Muscle of leg (tissue), 11 donors: Measurements from ENCODE around the gene GASK1A. TPM values are rescaled to one million over a fixed set of nuclear protein-coding genes. Genes with fewer than 3 reads are reported as not detected.

Experiments used
- DNase-seq: peaks from one replicate; pipeline ENCODE4 v3.0.0; 2013
- H3K27ac ChIP-seq: one replicate; pipeline ENCODE4 v1.5.1; 2013; ENCODE audit warnings: mild to moderate bottlenecking, low read length, control low read depth
- H3K27me3 ChIP-seq: one replicate; pipeline ENCODE4 v1.6.1; 2013; ENCODE audit warnings: low read length; ENCODE audit not compliant: control insufficient read depth, insufficient read depth
- H3K36me3 ChIP-seq: one replicate; pipeline ENCODE4 v1.6.1; 2013; ENCODE audit warnings: low read length; ENCODE audit not compliant: control insufficient read depth, insufficient read depth
- H3K4me1 ChIP-seq: one replicate; pipeline ENCODE4 v1.6.1; 2013; ENCODE audit warnings: low read length; ENCODE audit not compliant: control insufficient read depth, insufficient read depth
- H3K4me3 ChIP-seq: one replicate; pipeline ENCODE4 v1.5.1; 2013; ENCODE audit warnings: low read length, control low read depth
- H3K9me3 ChIP-seq: replicated peaks from 2 replicates; pipeline ENCODE4 v1.6.1; 2013; ENCODE audit warnings: low read depth, low read length; ENCODE audit not compliant: control insufficient read depth
- WGBS: methylation state at CpG from one replicate; pipeline ENCODE4 v1.1.5; 2013; ENCODE audit warnings: missing lambda C conversion rate; ENCODE audit not compliant: insufficient coverage; 5-methylcytosine and 5-hydroxymethylcytosine counted together
- polyA plus RNA-seq, 8 donors: library from polyadenylated mRNA; unstranded; fragments of 120-200 nt; gene quantifications; one replicate each; pipeline versions ENCODE4 v1.2.1 to v1.2.3, GENCODE V29; 2013; ENCODE audit warnings: inconsistent platforms in 1 of 8, low replicate concordance in 1 of 8; ENCODE audit not compliant: insufficient read length in 8 of 8, insufficient read depth in 1 of 8
- total RNA-seq: library from RNA; stranded (reverse); fragments of 120-200 nt; gene quantifications from one replicate; pipeline ENCODE4 v1.2.4, GENCODE V29; 2013

Gene GASK1A
- total and polyA plus RNA-seq, 9 donors: 4.1 to 14.6 (median 6.8) TPM

DNA sequence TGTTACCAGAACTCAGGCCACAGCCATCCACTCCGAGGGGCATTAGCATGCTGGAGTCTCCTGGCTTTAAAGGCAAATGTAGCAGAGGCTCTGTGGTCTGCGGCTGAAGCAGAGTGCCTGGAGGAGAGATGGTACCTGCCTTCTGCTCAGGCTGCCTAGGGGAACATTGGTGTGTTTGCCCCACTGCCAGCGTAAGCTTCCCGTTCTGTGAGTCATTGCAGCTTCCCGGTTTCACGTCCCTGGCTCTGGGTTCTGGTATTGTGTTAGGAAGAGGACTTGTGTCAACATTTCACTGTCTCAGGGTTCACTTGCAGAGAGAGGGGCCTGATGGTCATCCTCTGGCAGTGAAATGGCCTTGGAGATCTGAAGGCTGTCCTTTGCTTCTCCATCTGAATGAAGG lies 1.8 kb downstream of the GASK1A start:
- 68% methylated on average over 5 of the region's 6 CpGs for WGBS
- Histone ChIP-seq H3K27me3 (peaks cover 19% of the 10 kb centered on the region), H3K4me3 (no peak overlapping the region), H3K4me1 (peaks cover 12% of the 10 kb centered on the region), H3K36me3 (no peaks in the 10 kb centered on the region), H3K27ac (no peak overlapping the region), H3K9me3 (peaks cover 7% of the 10 kb centered on the region)
- DNase-seq: no peak

DNA sequence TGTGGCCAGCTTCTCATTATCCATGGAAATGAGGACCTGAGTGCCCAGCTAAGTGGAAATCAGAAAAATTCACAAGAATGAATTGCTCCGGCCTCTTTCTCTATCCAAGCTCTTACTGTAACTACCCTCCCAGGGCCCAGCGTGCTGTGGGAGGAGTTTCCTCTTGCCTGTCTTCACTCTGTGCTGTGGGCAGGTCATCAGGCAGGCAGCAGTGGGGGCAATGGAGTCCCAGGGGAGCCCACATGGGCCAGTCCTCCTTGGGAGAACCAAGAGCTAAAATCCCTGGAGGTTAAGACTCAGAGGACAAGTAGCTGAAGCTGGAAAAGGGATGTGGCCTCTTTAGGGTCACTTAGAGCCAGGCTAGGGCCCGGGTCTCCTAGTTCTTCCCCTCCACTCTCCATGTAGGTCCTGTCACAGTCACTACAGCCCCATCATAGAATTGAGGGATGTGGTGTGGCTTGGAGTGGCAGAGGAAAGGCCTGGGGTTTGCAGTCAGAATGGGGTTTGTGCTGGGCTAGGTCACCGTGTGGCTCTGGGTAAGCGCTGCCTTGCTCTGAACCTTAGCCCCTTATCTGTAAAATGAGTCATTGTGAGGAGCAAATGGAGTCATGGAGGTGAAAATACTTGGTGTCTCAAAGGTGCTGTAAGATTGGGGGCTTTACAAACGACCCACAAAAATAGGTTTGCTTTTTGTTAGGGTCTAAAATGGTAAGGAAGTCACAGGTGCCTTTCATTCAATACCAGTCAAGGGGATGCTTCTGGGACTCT lies 3.7 kb downstream of the GASK1A start:
- Histone ChIP-seq H3K4me3 (no peak overlapping the region), H3K36me3 (no peaks in the 10 kb centered on the region), H3K4me1 (peaks cover 12% of the 10 kb centered on the region), H3K9me3 (peaks cover 2% of the 10 kb centered on the region), H3K27me3 (peaks cover 19% of the 10 kb centered on the region), H3K27ac (no peak overlapping the region)
- WGBS: 71% methylated on average over 3 of the region's 6 CpGs
- no peak for DNase-seq

- no peak overlapping the region for H3K27ac ChIP-seq
- no peak overlapping the region for H3K4me3 ChIP-seq
- no CpG with 5 or more reads among the region's 3 CpGs for WGBS
- peaks cover 2% of the 10 kb centered on the region for H3K9me3 ChIP-seq
- H3K27me3 ChIP-seq: peaks cover 16% of the 10 kb centered on the region
- H3K4me1 ChIP-seq: peaks cover 9% of the 10 kb centered on the region
- H3K36me3 ChIP-seq: no peaks in the 10 kb centered on the region
- no peak for DNase-seq
Measured at GRCh38 chr3:42983927-42984326, 4.8 kb downstream of the GASK1A start.

DNA sequence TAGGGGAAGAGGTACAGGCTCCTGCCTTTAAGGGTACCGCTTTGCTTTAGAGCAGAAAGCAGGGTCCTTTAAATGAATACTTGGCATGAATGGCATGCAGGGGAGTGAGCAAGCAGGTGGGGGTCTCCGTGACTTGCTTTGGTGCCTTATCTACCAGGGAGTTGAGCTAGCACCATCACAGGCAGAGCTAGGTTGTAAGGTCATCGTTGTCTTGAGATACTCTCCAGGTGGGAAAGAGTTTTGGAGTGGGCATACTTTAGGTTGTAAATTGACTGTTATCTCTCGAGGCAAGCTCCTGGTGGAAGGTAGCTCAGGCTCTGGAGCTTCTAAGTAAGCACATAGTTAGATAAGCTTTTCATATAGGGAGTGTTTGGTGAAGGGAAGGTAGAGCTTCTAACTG lies 5.6 kb downstream of the GASK1A start:
- H3K9me3 ChIP-seq: peaks cover 2% of the 10 kb centered on the region
- H3K27ac ChIP-seq: no peak overlapping the region
- no peak for DNase-seq
- H3K36me3 ChIP-seq: no peaks in the 10 kb centered on the region
- peaks cover 7% of the 10 kb centered on the region for H3K4me1 ChIP-seq
- 54% methylated on average over 3 of the region's 4 CpGs for WGBS
- H3K27me3 ChIP-seq: peaks cover 14% of the 10 kb centered on the region
- H3K4me3 ChIP-seq: no peak overlapping the region

- H3K9me3 ChIP-seq: peaks cover 2% of the 10 kb centered on the region
- no peak overlapping the region for H3K27ac ChIP-seq
- peaks cover 7% of the 10 kb centered on the region for H3K4me1 ChIP-seq
- 91% methylated on average over 1 of the region's 3 CpGs for WGBS
- H3K36me3 ChIP-seq: no peaks in the 10 kb centered on the region
- no peak overlapping the region for H3K4me3 ChIP-seq
- H3K27me3 ChIP-seq: no peaks in the 10 kb centered on the region
- DNase-seq: no peak
Measured at GRCh38 chr3:42988097-42988496, 9.0 kb downstream of the GASK1A start.

- Histone ChIP-seq H3K36me3 (no peaks in the 10 kb centered on the region), H3K27me3 (no peaks in the 10 kb centered on the region), H3K9me3 (peaks cover 2% of the 10 kb centered on the region), H3K4me3 (no peak overlapping the region), H3K4me1 (peaks cover 6% of the 10 kb centered on the region), H3K27ac (no peak overlapping the region)
- 83% methylated on average over 5 of the region's 5 CpGs for WGBS
- DNase-seq: no peak
Measured at GRCh38 chr3:42988566-42988965, 9.5 kb downstream of the GASK1A start.

DNA sequence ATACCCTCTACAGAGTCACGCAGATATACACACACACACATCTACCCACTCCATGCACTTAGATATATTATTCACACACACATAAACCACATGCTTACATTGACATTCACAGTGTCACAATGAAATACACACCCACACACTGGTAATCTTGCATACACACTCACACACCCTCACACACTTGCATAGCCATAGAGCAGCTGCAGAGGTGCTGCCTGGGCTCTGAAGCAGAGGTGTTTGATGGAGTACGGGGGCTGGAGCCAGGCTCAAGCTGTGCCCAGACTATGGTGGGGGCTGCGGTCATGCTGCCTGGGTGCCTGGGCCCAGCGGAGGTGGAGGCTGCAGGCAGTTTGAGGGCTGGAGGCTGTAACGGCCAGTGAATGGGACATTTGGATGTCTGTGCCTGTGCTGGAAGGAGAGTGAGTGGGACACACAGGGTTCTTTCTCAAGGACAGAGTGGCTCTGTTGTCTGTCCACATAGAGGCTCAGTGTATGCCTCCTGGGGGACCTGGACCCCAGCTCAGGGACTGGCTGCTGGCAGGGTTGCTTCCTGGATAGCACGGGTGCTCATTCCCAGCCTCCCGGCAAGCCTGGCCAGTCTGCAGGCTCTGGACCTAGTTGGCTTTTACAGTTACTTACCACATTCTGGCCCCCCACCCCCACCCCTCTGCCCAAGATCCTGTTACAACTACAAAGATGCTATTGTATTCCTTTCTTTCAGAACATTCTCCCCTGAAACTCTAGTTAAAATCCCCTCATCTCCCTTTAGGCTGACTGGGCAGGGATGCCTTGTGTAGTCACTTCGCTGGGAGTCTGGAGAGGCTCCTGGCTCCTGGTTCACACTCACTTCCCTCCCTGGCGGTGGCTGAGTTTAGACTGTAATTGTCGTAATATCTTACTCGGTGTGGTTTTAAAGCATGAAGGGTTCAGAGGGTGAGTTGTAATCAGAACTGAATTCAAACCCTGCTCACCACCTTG lies 12.5 kb downstream of the GASK1A start:
- no peak for DNase-seq
- H3K4me1 ChIP-seq: peaks cover 11% of the 10 kb centered on the region
- no peaks in the 10 kb centered on the region for H3K36me3 ChIP-seq
- H3K27ac ChIP-seq: no peak overlapping the region
- 33% methylated on average over 7 of the region's 11 CpGs for WGBS
- no peak overlapping the region for H3K4me3 ChIP-seq
- H3K27me3 ChIP-seq: no peaks in the 10 kb centered on the region
- H3K9me3 ChIP-seq: no peaks in the 10 kb centered on the region

GRCh38 chr3:42994595-42994994 lies 15.5 kb downstream of the GASK1A start:
- no peak for DNase-seq
- H3K9me3 ChIP-seq: no peaks in the 10 kb centered on the region
- H3K27me3 ChIP-seq: no peaks in the 10 kb centered on the region
- H3K36me3 ChIP-seq: no peaks in the 10 kb centered on the region
- H3K4me1 ChIP-seq: peaks cover 25% of the 10 kb centered on the region
- H3K4me3 ChIP-seq: no peak overlapping the region
- no CpG with 5 or more reads among the region's 3 CpGs for WGBS
- H3K27ac ChIP-seq: no peak overlapping the region

DNA sequence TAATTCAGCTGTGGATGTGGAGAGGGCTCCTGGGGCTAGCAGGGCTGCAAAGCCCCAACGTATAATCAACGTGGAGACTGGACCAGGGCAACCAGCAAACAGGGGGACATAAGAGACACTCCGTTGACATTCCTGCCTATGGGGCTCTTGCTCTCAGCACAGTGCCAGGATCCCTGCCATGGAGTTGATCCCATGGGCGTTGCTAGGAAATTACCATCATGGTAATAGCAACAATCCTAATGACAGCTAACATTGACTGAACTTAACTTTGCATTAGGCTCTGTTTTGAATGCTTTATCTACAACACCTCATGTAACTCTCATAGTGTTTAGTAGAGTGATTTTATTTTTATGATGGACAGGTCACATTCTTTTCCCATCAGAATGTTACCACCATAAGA lies 16.9 kb downstream of the GASK1A start:
- H3K27me3 ChIP-seq: no peaks in the 10 kb centered on the region
- H3K36me3 ChIP-seq: no peaks in the 10 kb centered on the region
- no peak overlapping the region for H3K4me3 ChIP-seq
- no peak overlapping the region for H3K27ac ChIP-seq
- no peak for DNase-seq
- H3K9me3 ChIP-seq: no peaks in the 10 kb centered on the region
- peaks cover 39% of the 10 kb centered on the region for H3K4me1 ChIP-seq
- WGBS: 76% methylated on average over 4 of the region's 4 CpGs

GRCh38 chr3:42996633-42997075 lies 17.5 kb downstream of the GASK1A start:
- H3K4me1 ChIP-seq: peaks cover 45% of the 10 kb centered on the region
- H3K9me3 ChIP-seq: no peaks in the 10 kb centered on the region
- WGBS: 82% methylated on average over 1 of the region's 2 CpGs
- H3K36me3 ChIP-seq: no peaks in the 10 kb centered on the region
- no peaks in the 10 kb centered on the region for H3K27me3 ChIP-seq
- no peak overlapping the region for H3K27ac ChIP-seq
- no peak overlapping the region for H3K4me3 ChIP-seq
- DNase-seq: no peak
